Mammary microvascular endothelial cell (primary cell): ENCODE results near the gene CLCC1. TPM values are rescaled to one million over a fixed set of nuclear protein-coding genes. Genes with fewer than 3 reads are reported as not detected.

Experiments used
- total RNA-seq: library from RNA; depleted of rRNA; stranded (reverse); fragments of >200 nt; gene quantifications from 2 replicates; pipeline ENCODE4 v1.2.3, GENCODE V29; 2015

CLCC1 gene, protein sequence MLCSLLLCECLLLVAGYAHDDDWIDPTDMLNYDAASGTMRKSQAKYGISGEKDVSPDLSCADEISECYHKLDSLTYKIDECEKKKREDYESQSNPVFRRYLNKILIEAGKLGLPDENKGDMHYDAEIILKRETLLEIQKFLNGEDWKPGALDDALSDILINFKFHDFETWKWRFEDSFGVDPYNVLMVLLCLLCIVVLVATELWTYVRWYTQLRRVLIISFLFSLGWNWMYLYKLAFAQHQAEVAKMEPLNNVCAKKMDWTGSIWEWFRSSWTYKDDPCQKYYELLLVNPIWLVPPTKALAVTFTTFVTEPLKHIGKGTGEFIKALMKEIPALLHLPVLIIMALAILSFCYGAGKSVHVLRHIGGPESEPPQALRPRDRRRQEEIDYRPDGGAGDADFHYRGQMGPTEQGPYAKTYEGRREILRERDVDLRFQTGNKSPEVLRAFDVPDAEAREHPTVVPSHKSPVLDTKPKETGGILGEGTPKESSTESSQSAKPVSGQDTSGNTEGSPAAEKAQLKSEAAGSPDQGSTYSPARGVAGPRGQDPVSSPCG
- 22.4 and 27.6 TPM in 2 replicates for total RNA-seq

DNA sequence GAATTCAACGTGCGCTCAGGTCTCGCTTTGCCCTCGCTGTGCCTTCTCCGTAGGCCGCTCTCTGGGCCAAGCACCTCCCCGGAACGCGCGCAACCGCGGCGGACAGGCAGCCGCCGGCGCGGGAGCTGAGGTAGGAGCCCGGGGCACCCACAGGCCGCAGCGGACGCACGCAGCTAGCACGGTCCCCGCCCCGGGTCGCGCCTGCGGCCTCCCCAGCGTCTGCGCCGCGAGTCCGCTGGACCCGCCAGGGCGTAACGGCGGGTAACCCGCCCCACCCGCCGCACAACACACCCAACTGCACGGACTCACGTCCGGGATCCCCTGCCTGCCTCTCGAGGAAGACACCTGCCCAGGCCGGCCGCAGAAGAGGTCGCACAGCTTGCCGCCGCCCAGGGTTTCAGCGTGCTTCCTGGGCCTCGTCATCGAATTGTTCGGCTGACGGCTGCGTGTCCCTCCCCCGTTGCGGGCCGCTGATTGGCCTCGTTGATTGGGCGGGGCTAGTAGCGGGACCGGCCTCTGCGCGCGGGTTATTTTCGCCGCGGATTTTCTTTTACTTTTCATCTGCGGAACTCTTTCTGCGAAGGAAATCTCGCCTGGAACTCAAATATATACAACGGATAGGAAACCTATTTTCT, at the start of gene CLCC1:
TSS of gene CLCC1 (minus strand) at position 433 of the 635 bp plus-strand sequence. CDS start 13,047 bp downstream, outside the sequence.

Other genes with a start within 250 kb of the CLCC1 start
- 31.8 and 33.4 TPM in 2 replicates for gene STXBP3, start 216.8 kb downstream of the CLCC1 start, total RNA-seq
- not detected in 2 replicates for gene AKNAD1, start 106.4 kb downstream of the CLCC1 start, total RNA-seq
- gene GPSM2, start 86.5 kb downstream of the CLCC1 start, total RNA-seq = 19.5 and 23.0 TPM in 2 replicates
- gene WDR47, start 78.6 kb upstream of the CLCC1 start, total RNA-seq = 12.0 and 12.5 TPM in 2 replicates
- 40.0 and 41.4 TPM in 2 replicates for gene TAF13, start 112.5 kb upstream of the CLCC1 start, total RNA-seq
- 12.3 and 13.1 TPM in 2 replicates for gene TMEM167B, start 127.3 kb upstream of the CLCC1 start, total RNA-seq
- 0.67 and 0.69 TPM in 2 replicates for gene ELAPOR1, start 150.6 kb upstream of the CLCC1 start, total RNA-seq